Fibroblast of lung (primary cell): ENCODE measurements around the gene DQX1.

ENCODE experiments used
- CTCF ChIP-seq, 2 donors: IDR thresholded peaks in 1 of 2; conservative IDR thresholded peaks in 1 of 2; 1 replicate in 1 of 2; 2 replicates in 1 of 2; pipeline ENCODE4 v1.5.1; 2011 to 2012; ENCODE audit warnings: low read length in 2 of 2, control low read depth in 1 of 2, inconsistent platforms in 1 of 2, low read depth in 1 of 2, mild to moderate bottlenecking in 1 of 2
- EZH2 ChIP-seq: IDR thresholded peaks from 2 replicates; pipeline ENCODE4 v1.5.1; 2012; ENCODE audit warnings: low read length, control low read depth, mild to moderate bottlenecking; ENCODE audit errors: missing control alignments

- TF ChIP-seq CTCF (conservative IDR thresholded peaks at IDR 0.05 in 1 of 2, IDR thresholded peaks at IDR 0.05 in 1 of 2; ENCODE audit: low read depth in 1 of 2, low read length in 2 of 2) (no peak), EZH2 (no peak)
Measured at GRCh38 chr2:74534411-74534810, 8.4 kb upstream of the DQX1 start.
